Fibroblast of skin of right quadriceps (primary cell): ENCODE measurements around the gene PLEKHA7.
A peak's percentile ranks its signal among the peaks of the same experiment; 100 is the strongest.

Experiments
- DNase-seq: peaks from one replicate; pipeline ENCODE4 v3.0.0-alpha.2; 2013

Gene PLEKHA7

DNA sequence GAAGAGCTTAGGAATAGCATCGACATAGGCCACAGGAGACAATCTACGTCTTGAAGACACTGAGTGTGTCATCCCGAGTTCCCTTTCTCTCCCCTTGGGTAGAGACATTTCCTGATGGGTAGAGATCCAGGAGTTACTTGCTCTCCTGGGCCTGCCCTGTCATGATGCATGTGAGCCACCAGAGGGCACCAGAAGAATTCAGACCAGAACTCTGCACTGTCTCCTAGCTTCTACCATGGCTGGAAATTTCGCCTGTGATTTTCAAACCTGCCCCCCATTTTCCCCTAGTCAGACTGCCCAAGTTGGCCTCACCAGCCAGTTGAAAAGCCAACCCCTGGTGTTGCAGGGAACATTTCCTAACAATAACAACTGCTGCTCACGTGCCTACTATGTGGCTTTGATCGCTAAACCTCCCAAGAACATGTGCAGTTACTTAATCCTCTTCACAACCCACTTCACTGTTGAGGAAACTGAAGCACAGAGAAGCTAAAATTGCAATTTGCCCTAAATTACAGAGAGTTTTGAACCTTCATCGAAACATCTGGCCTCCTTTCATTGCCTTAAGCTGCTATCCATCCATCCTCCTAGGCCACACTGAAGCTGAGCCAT, 228.6 kb downstream of the PLEKHA7 start:
- DNase-seq: peak; percentile 65

DNA sequence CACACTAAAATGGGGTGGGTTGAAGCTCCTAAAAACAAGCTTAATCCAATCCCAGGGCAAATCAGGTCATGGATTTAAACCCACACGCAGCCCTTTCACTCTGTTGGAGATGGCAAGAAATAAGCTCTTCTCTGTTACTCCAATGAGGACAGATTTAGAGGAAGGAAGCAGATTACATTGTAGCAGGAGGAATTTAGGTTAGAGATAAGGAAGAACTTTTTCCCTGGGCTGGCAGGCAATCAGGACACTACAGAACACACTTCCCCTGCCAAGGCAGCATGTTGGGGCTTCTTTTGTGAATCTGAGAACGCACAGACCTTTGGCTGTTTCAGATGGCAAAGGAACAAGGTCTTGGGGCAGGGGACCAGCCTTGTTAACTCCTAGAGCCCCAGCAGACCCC, 229.5 kb downstream of the PLEKHA7 start:
- no peak for DNase-seq

DNA sequence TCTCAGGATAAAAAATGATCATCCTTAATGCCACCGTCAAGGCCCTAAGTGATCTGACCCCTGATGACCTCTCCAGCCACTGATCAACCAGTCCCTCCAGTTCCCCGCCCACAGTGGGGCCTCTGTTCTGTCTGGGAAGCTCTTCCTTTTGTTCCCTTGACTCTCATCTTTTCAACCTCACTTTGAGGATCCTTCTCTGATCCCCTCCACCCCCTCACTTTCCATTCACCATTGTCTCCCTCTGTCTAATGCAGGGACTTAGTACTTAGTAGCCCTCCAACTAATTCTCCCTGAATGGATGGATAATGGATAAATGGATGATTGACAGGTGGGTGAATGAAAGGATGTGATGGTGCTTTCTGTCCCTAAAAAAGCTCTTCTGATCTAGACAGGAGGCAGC, 230.1 kb downstream of the PLEKHA7 start:
- DNase-seq: no peak

DNA sequence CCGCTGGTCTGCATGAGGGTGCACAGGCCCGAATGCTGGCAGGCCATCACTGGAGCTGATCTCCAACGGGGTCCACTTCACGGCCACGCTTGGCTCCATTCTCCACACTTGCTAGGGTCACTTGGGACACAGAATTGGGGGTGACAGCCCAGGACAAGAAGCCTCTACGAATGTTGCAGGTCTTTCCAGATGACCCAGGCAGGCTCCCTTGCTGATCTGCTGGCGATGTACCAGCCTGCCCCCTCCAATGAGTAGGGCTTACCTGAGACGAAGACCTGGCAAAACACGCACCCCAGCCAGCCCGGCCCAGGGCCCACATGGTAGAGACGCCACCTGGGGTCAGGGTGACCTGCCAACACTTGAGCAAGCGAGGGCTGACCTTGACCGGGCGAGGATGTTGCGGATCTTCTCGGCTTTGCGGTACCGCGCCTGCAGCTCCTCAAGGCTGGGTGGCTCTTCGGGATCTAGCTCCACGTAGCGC, 230.9 kb downstream of the PLEKHA7 start:
- no peak for DNase-seq

DNA sequence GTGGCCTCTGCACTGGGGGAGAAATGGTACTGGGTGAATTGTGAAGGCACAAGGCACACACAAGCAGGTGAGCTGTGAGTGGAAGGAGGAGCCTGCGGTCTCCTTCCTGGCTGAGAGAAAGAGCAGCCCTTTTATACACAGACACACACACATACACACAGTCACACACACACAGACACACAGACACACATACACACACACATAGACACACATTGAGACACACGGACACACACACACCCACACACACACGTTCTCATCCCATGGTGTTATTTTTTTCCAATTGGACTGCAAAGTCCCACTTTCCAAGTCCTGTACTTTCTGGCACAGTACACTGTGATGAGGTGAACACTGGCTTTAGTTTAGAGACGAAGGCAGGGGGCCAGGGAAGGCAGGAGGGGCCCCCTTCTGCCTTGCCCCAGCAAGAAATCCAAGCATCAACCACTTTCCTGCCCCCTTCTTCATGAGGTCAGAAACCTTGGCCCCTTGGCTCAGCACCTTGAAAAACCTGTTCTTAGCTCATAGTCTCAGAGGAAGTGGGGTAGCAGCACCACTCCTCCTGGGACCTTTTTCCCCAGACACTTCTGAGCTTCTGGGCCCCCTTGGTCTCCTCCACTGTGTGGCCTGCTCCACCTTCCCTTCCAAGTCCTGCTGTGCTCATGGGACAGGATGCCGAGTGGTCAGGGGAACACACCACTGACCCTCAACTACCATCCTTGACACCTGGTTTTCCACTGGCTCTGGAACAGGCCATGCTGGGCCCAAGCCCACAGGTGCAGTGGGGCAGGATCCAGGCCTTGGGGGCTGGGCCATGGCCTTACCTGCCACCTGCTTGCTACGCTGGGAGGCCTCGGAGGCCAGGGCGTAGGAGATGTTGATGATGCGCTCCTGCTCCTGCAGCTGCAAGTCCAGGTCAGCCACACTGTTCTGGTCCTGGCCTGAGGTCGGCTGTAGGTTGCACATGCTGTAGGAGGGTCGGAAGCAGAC, 232.0 kb downstream of the PLEKHA7 start:
- no peak for DNase-seq

DNA sequence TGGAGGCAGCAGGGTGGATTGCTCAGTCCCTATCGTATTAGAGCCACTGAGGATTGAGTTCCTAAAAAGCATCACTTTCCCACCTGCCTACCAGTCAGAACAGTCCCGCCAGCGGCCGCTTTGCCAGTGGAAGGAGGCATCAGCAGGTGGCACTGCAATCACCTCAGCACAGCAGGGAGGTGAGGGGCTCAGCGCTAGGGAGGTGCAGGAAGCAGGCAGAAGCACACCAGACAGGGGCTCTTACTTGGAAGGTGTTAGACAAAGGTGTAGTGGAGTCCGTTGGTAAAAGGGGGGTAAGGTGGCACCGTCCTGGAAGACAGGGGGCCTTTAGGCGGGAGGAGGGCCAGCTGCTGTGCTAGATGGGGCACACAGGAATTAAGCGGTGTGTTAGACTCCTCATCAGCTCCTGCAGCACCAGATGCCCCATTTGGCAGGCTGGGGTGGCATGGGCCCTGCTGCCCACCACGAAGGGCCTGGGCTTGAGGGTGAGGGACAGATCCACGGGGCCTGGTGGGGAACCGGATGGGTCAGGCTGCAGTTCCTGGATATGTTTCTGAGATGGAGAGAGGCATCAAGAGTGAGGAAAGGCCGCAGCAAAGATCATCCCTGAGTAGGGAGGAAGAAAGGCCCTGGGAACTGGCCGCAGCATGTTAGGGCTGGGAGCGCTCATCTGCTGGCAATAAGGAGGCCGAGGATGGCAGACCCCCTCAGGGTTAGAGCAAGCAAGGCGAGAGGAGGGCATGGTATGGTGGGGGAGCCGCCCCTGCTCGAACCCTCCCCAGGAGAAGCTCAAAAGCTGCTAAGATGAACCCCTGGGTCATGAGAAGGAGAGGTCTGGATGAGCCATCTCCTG, 233.3 kb downstream of the PLEKHA7 start:
- DNase-seq: no peak

- no peak for DNase-seq
Observed at GRCh38 chr11:16780146-16780545, 234.1 kb downstream of the PLEKHA7 start.

DNA sequence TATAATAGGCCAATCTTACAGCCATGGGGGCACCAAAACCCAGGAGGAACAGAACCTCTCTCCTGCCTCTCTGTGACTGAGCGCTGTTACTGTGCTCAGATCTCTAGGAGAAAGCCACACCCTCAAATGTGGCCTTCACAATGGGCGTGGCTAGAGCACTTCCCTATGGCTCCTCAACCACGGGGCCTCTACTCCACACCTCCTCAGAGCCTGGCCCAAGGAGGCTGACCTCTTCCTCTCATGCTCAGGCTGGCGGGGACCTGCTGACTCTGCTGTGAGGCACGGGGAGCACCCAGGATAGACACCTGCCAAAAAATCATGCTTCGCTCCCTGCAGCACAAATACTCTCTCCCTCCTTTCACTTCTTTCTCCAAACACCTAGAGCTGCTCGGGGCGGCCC, 234.8 kb downstream of the PLEKHA7 start:
- DNase-seq: no peak

DNA sequence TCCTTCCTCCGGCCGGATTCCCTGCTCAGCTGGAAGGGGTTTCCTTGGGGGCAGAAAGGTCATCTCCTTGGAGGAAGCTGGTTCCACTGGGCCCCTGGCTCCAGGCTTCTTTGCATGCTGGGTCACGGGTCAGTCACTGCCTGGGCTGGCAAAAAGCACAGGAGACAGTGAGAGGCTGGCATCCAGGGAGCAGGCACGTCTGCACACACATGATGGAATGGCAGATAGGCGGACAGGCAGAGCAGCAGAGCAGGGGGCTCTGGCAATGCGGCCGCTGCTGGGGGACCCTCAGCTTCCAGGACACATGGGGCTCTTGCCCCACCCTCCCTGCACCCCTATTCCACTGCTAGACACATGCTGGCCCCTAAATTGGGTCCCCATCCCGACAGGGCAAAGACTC, 235.3 kb downstream of the PLEKHA7 start:
- DNase-seq: no peak

GRCh38 chr11:16778286-16778685, 235.9 kb downstream of the PLEKHA7 start:
- DNase-seq: no peak

DNA sequence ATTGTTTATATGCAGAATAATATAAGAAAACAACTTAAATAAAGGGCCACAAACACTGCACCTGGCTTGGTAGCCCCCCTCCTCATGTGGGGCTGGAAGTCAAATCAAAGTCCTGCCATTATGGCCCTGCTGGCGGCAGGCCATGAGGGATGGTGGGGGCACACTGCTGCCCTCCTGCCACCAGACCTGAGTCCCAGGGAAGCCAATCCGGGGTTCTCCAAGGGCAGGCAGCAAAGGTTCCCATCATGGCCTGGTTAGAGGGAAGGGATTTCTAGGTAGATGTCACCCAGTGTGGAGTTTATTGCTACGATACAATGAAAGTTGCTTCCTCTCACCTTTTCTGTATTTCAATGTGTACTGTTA, 236.6 kb downstream of the PLEKHA7 start:
- no peak for DNase-seq

- peak; percentile 69 for DNase-seq
Observed at GRCh38 chr11:16776711-16777612, 237.3 kb downstream of the PLEKHA7 start.

- no peak for DNase-seq
Observed at GRCh38 chr11:16775614-16776283, 238.5 kb downstream of the PLEKHA7 start.

- DNase-seq: no peak
Observed at GRCh38 chr11:16774936-16775613, 239.1 kb downstream of the PLEKHA7 start.

GRCh38 chr11:16773981-16774935, 240.0 kb downstream of the PLEKHA7 start:
- DNase-seq: no peak

DNA sequence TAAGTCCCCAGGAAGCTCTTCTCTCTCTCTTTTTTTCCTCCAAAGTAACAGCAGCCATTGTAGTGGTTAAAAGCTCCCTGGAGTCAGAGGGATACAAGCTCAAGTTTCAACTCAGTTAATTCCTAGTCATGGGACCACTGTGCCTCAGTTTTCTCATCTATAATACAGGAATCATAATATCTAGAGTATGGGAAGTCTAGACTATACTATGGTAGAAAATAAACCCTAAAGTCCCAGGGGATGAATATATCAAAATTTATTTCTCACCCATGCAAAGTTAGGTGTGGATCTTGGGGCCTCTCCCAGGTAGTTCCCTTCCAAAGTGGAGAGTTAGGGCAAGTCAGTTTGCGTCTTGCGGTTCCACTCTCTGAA, 242.1 kb downstream of the PLEKHA7 start:
- DNase-seq: no peak

GRCh38 chr11:16771350-16772140, 242.7 kb downstream of the PLEKHA7 start:
- DNase-seq: no peak

GRCh38 chr11:16770016-16770415, 244.2 kb downstream of the PLEKHA7 start:
- DNase-seq: no peak

GRCh38 chr11:16769386-16769785, 244.8 kb downstream of the PLEKHA7 start:
- no peak for DNase-seq
